PFSK-1 (cell line): Measurements from ENCODE around the gene FITM1.

ENCODE experiments used
- FOXP2 ChIP-seq: optimal IDR thresholded peaks from 2 replicates; pipeline ENCODE3; 2011; ENCODE audit warnings: borderline replicate concordance, control low read depth, inconsistent platforms; ENCODE audit not compliant: insufficient read depth; ENCODE audit errors: extremely low read length, extremely low read depth
- POLR2AphosphoS5 ChIP-seq: IDR thresholded peaks from 2 replicates; pipeline ENCODE4 v1.6.1; 2012; ENCODE audit warnings: low read depth, mild to moderate bottlenecking, control low read depth, low read length, moderate library complexity
- REST ChIP-seq, 2 experiments: IDR thresholded peaks; 2 replicates each; pipeline versions ENCODE4 v1.6.1 to v1.8.0; 2011 to 2012; ENCODE audit warnings: low read depth in 2 of 2, low read length in 2 of 2, control low read depth in 1 of 2, inconsistent platforms in 1 of 2, mild to moderate bottlenecking in 1 of 2, moderate library complexity in 1 of 2; ENCODE audit not compliant: insufficient read depth in 1 of 2
- SIN3A ChIP-seq: IDR thresholded peaks from 2 replicates; pipeline ENCODE4 v1.6.1; 2012; ENCODE audit warnings: mild to moderate bottlenecking, low read length, moderate library complexity, borderline replicate concordance; ENCODE audit not compliant: insufficient read depth
- TAF1 ChIP-seq: IDR thresholded peaks from 2 replicates; pipeline ENCODE4 v1.6.1; 2012; ENCODE audit warnings: low read length, control low read depth, borderline replicate concordance; ENCODE audit not compliant: insufficient read depth

The FITM1 gene

GRCh38 chr14:24171422-24172260, 41.2 kb downstream of the FITM1 start, which contains the start of gene REC8:
TSS of gene REC8 (plus strand) at chr14:24172080. CDS start at chr14:24172553, 473 bp downstream.
- TF ChIP-seq SIN3A = no peak
- no peak for TF ChIP-seq FOXP2
- TF ChIP-seq POLR2AphosphoS5 = no peak
- TF ChIP-seq REST (IDR thresholded peaks at IDR 0.05; ENCODE audit: insufficient read depth in 1 of 2, low read depth in 2 of 2, low read length in 2 of 2) = no peak
- no peak for TF ChIP-seq TAF1

GRCh38 chr14:24172261-24172860, 41.9 kb downstream of the FITM1 start:
- no peak for TF ChIP-seq POLR2AphosphoS5
- TF ChIP-seq SIN3A = no peak
- no peak for TF ChIP-seq REST (IDR thresholded peaks at IDR 0.05; ENCODE audit: insufficient read depth in 1 of 2, low read depth in 2 of 2, low read length in 2 of 2)
- TF ChIP-seq TAF1 = no peak
- TF ChIP-seq FOXP2 = no peak

- TF ChIP-seq SIN3A = no peak
- no peak for TF ChIP-seq REST (IDR thresholded peaks at IDR 0.05; ENCODE audit: insufficient read depth in 1 of 2, low read depth in 2 of 2, low read length in 2 of 2)
- TF ChIP-seq POLR2AphosphoS5 = no peak
- TF ChIP-seq FOXP2 = no peak
- TF ChIP-seq TAF1 = no peak
Observed at GRCh38 chr14:24172871-24173281, 42.4 kb downstream of the FITM1 start.

GRCh38 chr14:24176599-24176998, 46.1 kb downstream of the FITM1 start:
- TF ChIP-seq SIN3A = no peak

- no peak for TF ChIP-seq REST (IDR thresholded peaks at IDR 0.05; ENCODE audit: insufficient read depth in 1 of 2, low read depth in 2 of 2, low read length in 2 of 2)
- TF ChIP-seq POLR2AphosphoS5 = no peak
Observed at GRCh38 chr14:24177041-24177825, 46.8 kb downstream of the FITM1 start.
